Endothelial cell of umbilical vein (primary cell): ENCODE data around the gene LPAR1. TPM values are rescaled to one million over a fixed set of nuclear protein-coding genes. Genes with fewer than 3 reads are reported as not detected.

Experiments
- BruUV-seq: library from RNA; stranded (reverse); fragments of 400-500 nt; replicated peaks from 2 replicates; lab custom pipeline; 2021; lab: Mats Ljungman, UMichigan
- CTCF ChIA-PET: fragments of 300-600, 350-600 bp; sonication (Branson Sonifier 250); formaldehyde crosslinking; loops from one replicate; lab custom pipeline; 2021; ENCODE audit warnings: antibody characterized with exemption, inconsistent platforms; lab: Charles Lee
- POLR2A ChIA-PET: fragments of 300-600, 350-600 bp; sonication (Branson Sonifier 250); formaldehyde crosslinking; loops from one replicate; lab custom pipeline; 2021; ENCODE audit warnings: antibody characterized with exemption, inconsistent platforms; lab: Charles Lee
- DNase-seq: peaks from one replicate; pipeline ENCODE4 v3.0.0-alpha.2; 2011; ENCODE audit warnings: low read depth, low spot score
- FAIRE-seq: peaks from 2 replicates; lab custom pipeline; 2011; peaks lifted over from hg19 to GRCh38; lab: Jason Lieb, UNC
- H2AFZ ChIP-seq: 2 replicates; pipeline ENCODE4 v1.6.0; 2012; ENCODE audit warnings: low read depth, low read length, control low read depth, inconsistent platforms
- H3K27ac ChIP-seq: 2 replicates; pipeline ENCODE4 v1.5.1; 2011; ENCODE audit warnings: low read depth, mild to moderate bottlenecking, control low read depth, low read length, moderate library complexity; ENCODE audit not compliant: insufficient read depth
- H3K27me3 ChIP-seq, 2 experiments: 2 replicates each; pipeline versions ENCODE4 v1.6.0 to v1.6.1; 2011; ENCODE audit warnings: low read length in 2 of 2, mixed read lengths in 1 of 2; ENCODE audit not compliant: control insufficient read depth in 2 of 2, insufficient read depth in 2 of 2
- H3K36me3 ChIP-seq, 2 experiments: 2 replicates in 1 of 2; 3 replicates in 1 of 2; pipeline ENCODE4 v1.5.1; 2011; ENCODE audit warnings: low read length in 2 of 2, mild to moderate bottlenecking in 1 of 2, moderate library complexity in 1 of 2; ENCODE audit not compliant: control insufficient read depth in 2 of 2, insufficient read depth in 2 of 2; ENCODE audit errors: extremely low read depth in 1 of 2
- H3K4me1 ChIP-seq: 3 replicates; pipeline ENCODE4 v1.5.1; 2011; ENCODE audit warnings: mild to moderate bottlenecking, low read length; ENCODE audit not compliant: control insufficient read depth, insufficient read depth; ENCODE audit errors: extremely low read depth
- H3K4me2 ChIP-seq: 2 replicates; pipeline ENCODE4 v1.6.1; 2011; ENCODE audit warnings: low read length, control low read depth, mixed read lengths; ENCODE audit not compliant: insufficient read depth
- H3K4me3 ChIP-seq, 3 experiments: fragments of 200-600 bp in 1 of 3; sonication (generic), shearing (Covaris generic) in 1 of 3; replicated peaks in 1 of 3; 2 replicates each; pipeline ENCODE4 v1.5.1; 2011 to 2016; ENCODE audit warnings: control low read depth in 3 of 3, low read length in 3 of 3, mild to moderate bottlenecking in 2 of 3, inconsistent platforms in 1 of 3, low read depth in 1 of 3, moderate library complexity in 1 of 3; ENCODE audit not compliant: insufficient read depth in 1 of 3
- H3K79me2 ChIP-seq: 2 replicates; pipeline ENCODE4 v1.6.0; 2012; ENCODE audit warnings: low read length, inconsistent platforms; ENCODE audit not compliant: control insufficient read depth, insufficient read depth
- H3K9ac ChIP-seq: replicated peaks from 2 replicates; pipeline ENCODE3; 2011; ENCODE audit warnings: low read length, control low read depth; ENCODE audit not compliant: insufficient read depth; ENCODE audit errors: extremely low read depth
- H3K9me1 ChIP-seq: replicated peaks from 3 replicates; pipeline ENCODE4 v1.6.0; 2011; ENCODE audit warnings: mild to moderate bottlenecking, low read length; ENCODE audit not compliant: control insufficient read depth, insufficient read depth; ENCODE audit errors: extremely low read depth
- H3K9me3 ChIP-seq: replicated peaks from 2 replicates; pipeline ENCODE4 v1.5.1; 2012; ENCODE audit warnings: low read length, inconsistent platforms; ENCODE audit not compliant: control insufficient read depth, insufficient read depth
- H4K20me1 ChIP-seq: replicated peaks from 2 replicates; pipeline ENCODE3; 2011; ENCODE audit warnings: mild to moderate bottlenecking, low read length; ENCODE audit not compliant: control insufficient read depth, insufficient read depth; ENCODE audit errors: extremely low read depth
- CTCF ChIP-seq, 2 donors: IDR thresholded peaks; 1 replicate in 1 of 2; 2 replicates in 1 of 2; pipeline ENCODE4 v1.5.1; 2011; ENCODE audit warnings: low read length in 2 of 2, mild to moderate bottlenecking in 2 of 2, moderate library complexity in 2 of 2, control low read depth in 1 of 2, inconsistent platforms in 1 of 2, low read depth in 1 of 2; ENCODE audit not compliant: insufficient read depth in 1 of 2; ENCODE audit errors: extremely low read depth in 1 of 2
- EZH2 ChIP-seq: IDR thresholded peaks from 2 replicates; pipeline ENCODE4 v1.6.1; 2012; ENCODE audit warnings: borderline replicate concordance, low read depth, mild to moderate bottlenecking, moderate library complexity, low read length, inconsistent platforms; ENCODE audit not compliant: severe bottlenecking
- GATA2 ChIP-seq: IDR thresholded peaks from 2 replicates; pipeline ENCODE4 v1.7.0; 2011; ENCODE audit warnings: low read depth, mild to moderate bottlenecking, moderate library complexity, mixed read lengths, low read length; ENCODE audit not compliant: insufficient read length, insufficient read depth
- JUN ChIP-seq: IDR thresholded peaks from 2 replicates; pipeline ENCODE4 v1.6.1; 2011; ENCODE audit warnings: borderline replicate concordance, low read depth; ENCODE audit not compliant: insufficient read length, insufficient read depth
- MAX ChIP-seq: IDR thresholded peaks from 2 replicates; pipeline ENCODE4 v1.6.1; 2011; ENCODE audit not compliant: insufficient read depth, insufficient read length
- POLR2A ChIP-seq: IDR thresholded peaks from 2 replicates; pipeline ENCODE4 v1.6.1; 2012; ENCODE audit warnings: low read depth, mild to moderate bottlenecking, control low read depth, low read length
- POLR2AphosphoS5 ChIP-seq: IDR thresholded peaks from 2 replicates; pipeline ENCODE4 v1.6.1; 2012; ENCODE audit warnings: low read depth, mild to moderate bottlenecking, control low read depth, low read length, moderate library complexity; ENCODE audit not compliant: insufficient read depth
- dilution Hi-C: fragments of 300-500 bp; cut with MboI; formaldehyde crosslinking; loops from one replicate; pipeline ENCODE4 v1.15.0; 2019; ENCODE audit warnings: low sequenced_read_pairs; ENCODE audit not compliant: extremely low pct_ligation_motif_present
- intact Hi-C: fragments of 100-400 bp; cut with micrococcal nuclease; formaldehyde crosslinking; loops from one replicate; pipeline ENCODE4 v1.10.0; 2022
- polyA plus RNA-seq, 4 experiments: library from polyadenylated mRNA; depleted of rRNA in 3 of 4; stranded (reverse) in 3 of 4; unstranded in 1 of 4; fragments of >200 nt; gene quantifications; 2 replicates each; pipeline versions ENCODE4 v1.2.1 to v1.2.3, GENCODE V29; 2011 to 2012; ENCODE audit warnings: missing spikeins in 1 of 4
- total RNA-seq: library from RNA; stranded (reverse); gene quantifications from 2 replicates; pipeline ENCODE4 v1.2.3, GENCODE V29; 2021

LPAR1 gene
- total and polyA plus RNA-seq, 2 donors (not counting 3 experiments of a cell fraction or from before 2014, with no cell fraction given), result 0.88 to 3.0 TPM

GRCh38 chr9:110990481-110990880 lies 47.8 kb downstream of the LPAR1 start:
- intact Hi-C loops, result no loop called here
- no TSS peak for BruUV-seq
- no peaks in the 10 kb centered on the region for H3K4me1 ChIP-seq
- no peak for DNase-seq
- H3K79me2 ChIP-seq, result no peaks in the 10 kb centered on the region
- ChIA-PET POLR2A (no interaction called here), CTCF (interaction anchor here (1.7 kb wide), 1 partner anchor 352 kb away, joined by 4 read pairs; no protein-coding TSS in a partner anchor)
- no peaks in the 10 kb centered on the region for H3K9me3 ChIP-seq
- no peaks in the 10 kb centered on the region for H4K20me1 ChIP-seq
- H3K9ac ChIP-seq, result no peak overlapping the region
- H3K36me3 ChIP-seq, result no peaks in the 10 kb centered on the region
- H3K27ac ChIP-seq, result no peak overlapping the region
- no peak overlapping the region for H2AFZ ChIP-seq
- no peaks in the 10 kb centered on the region for H3K9me1 ChIP-seq
- no peak overlapping the region for H3K4me3 ChIP-seq
- TF ChIP-seq CTCF (IDR thresholded peaks at IDR 0.05; ENCODE audit: extremely low read depth in 1 of 2, insufficient read depth in 1 of 2, low read depth in 1 of 2, low read length in 2 of 2) (no peak), MAX (no peak), POLR2A (no peak), EZH2 (no peak), POLR2AphosphoS5 (no peak), JUN (no peak), GATA2 (no peak)
- no peak for FAIRE-seq
- H3K27me3 ChIP-seq, result no peaks in the 10 kb centered on the region
- no peak overlapping the region for H3K4me2 ChIP-seq
- dilution Hi-C loops, result no loop called here
